H1 (cell line): ENCODE results near the gene CCDC9B. TPM values are rescaled to one million over a fixed set of nuclear protein-coding genes. Genes with fewer than 3 reads are reported as not detected.

ENCODE experiments used
- ASH2L ChIP-seq: fragments of 200-600, 300-600 bp; sonication (generic); IDR thresholded peaks from one replicate; pipeline ENCODE4 v1.7.1; 2017; ENCODE audit warnings: low read length
- CBX5 ChIP-seq: fragments of 300-800, 300-1000 bp; sonication (generic); IDR thresholded peaks from 2 replicates; pipeline ENCODE4 v1.7.1; 2016; ENCODE audit warnings: antibody characterized with exemption, low read length, low read depth
- CREB1 ChIP-seq: IDR thresholded peaks from 2 replicates; pipeline ENCODE4 v1.6.1; 2012; ENCODE audit warnings: inconsistent platforms
- EGR1 ChIP-seq: IDR thresholded peaks from 2 replicates; pipeline ENCODE4 v1.6.1; 2011; ENCODE audit warnings: low read depth, low read length, borderline replicate concordance
- GTF2F1 ChIP-seq: IDR thresholded peaks from 2 replicates; pipeline ENCODE4 v1.6.1; 2012; ENCODE audit warnings: low read depth, low read length, improper control_type of control experiment, borderline replicate concordance
- RAD21 ChIP-seq, 2 experiments: IDR thresholded peaks in 1 of 2; conservative IDR thresholded peaks in 1 of 2; 2 replicates each; pipeline ENCODE4 v1.6.1; 2011; ENCODE audit warnings: low read depth in 2 of 2, low read length in 2 of 2, improper control_type of control experiment in 1 of 2, inconsistent platforms in 1 of 2, mild to moderate bottlenecking in 1 of 2, moderate library complexity in 1 of 2
- polyA plus RNA-seq, 7 experiments: library from polyadenylated mRNA; depleted of rRNA in 3 of 7; stranded (reverse) in 5 of 7; unstranded in 2 of 7; fragments of >200 nt in 5 of 7; fragments of 200-250 nt in 2 of 7; gene quantifications; 1 replicate in 5 of 7; 2 replicates in 1 of 7; 4 replicates in 1 of 7; pipeline versions ENCODE4 v1.2.1 to v1.2.3, GENCODE V29; 2011 to 2013; ENCODE audit warnings: missing spikeins in 2 of 7, mixed read lengths in 2 of 7
- total RNA-seq: library from RNA; stranded (reverse); fragmentation: NEBNext Ultra II Directional; extraction: Animal tissue kit (Norgen Biotek cat#: 25700); gene quantifications from 2 replicates; pipeline ENCODE4 v1.2.1, GENCODE V29; 2021

The CCDC9B gene
- total and polyA plus RNA-seq, 2 of the 8 experiments (the other 6 are each of a cell fraction or from before 2014, with no cell fraction given): 0.45 to 0.78 TPM

- no peak for TF ChIP-seq GTF2F1
- no peak for TF ChIP-seq EGR1
- no peak for TF ChIP-seq ASH2L
- TF ChIP-seq RAD21 (IDR thresholded peaks at IDR 0.05 in 1 of 2, conservative IDR thresholded peaks at IDR 0.05 in 1 of 2; ENCODE audit: low read depth in 2 of 2, low read length in 2 of 2): no peak
- TF ChIP-seq CREB1: no peak
- no peak for TF ChIP-seq CBX5
Observed at GRCh38 chr15:40285554-40286011, 55.2 kb downstream of the CCDC9B start (continued).
